ENCODE measurements around the gene SOX13. TPM values are rescaled to one million over a fixed set of nuclear protein-coding genes. Genes with fewer than 3 reads are reported as not detected.
"Not testable (repeated sequence)": the region's sequence is repeated elsewhere in the genome, so short reads cannot be mapped to it uniquely, and the experiment has no call there.

SOX13 gene
- total RNA-seq = 31.3 TPM

DNA sequence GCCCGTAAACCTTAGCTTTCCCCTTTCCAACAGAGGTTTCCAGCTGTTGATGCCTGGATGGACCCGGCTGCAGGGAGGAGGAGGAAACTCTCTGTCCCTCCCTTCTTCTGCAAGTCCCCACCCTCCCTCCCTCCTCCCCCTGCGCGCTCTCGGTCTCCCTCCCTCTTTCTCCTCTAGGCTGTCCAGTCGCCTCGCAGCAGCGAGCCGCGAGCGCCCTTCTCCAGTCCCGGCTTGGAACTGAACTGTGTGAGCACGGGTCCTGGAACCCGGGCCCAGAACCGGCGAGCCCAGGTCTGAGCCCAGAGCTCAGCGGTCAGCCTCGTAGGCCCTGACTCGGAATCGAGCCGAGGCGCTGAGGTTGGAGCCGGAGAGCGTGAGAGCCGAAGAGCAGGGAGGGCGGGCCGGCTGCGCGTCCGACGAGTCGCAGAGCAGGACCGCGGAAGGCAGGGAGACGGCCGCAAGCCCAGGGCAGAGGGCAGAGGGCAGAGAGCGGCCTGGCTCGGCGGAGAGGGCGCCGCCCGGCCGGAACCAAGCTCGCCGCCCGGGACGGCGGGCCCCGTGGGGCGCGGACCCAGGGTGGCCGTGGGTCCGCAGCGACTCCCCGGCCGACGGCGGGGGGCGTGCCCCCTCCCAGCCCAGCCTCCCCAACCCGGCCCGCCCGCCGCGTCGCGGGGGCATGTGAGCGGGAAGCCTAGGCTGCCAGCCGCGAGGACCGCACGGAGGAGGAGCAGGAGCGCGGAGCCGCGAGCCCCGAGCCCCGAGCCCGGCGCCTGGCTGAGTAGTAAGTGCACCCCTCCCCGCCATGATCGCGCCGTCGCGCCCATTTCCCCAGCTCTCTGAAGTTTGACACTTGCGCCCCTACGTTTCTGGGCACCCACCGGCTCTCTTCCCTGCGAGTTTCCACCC, at the start of gene SOX13:
Gene SOX13, plus strand, starts transcription at position 185 of the 906 bp plus-strand sequence. CDS start 39,801 bp downstream, outside the sequence.
- peak; percentile 93 for DNase-seq

DNA sequence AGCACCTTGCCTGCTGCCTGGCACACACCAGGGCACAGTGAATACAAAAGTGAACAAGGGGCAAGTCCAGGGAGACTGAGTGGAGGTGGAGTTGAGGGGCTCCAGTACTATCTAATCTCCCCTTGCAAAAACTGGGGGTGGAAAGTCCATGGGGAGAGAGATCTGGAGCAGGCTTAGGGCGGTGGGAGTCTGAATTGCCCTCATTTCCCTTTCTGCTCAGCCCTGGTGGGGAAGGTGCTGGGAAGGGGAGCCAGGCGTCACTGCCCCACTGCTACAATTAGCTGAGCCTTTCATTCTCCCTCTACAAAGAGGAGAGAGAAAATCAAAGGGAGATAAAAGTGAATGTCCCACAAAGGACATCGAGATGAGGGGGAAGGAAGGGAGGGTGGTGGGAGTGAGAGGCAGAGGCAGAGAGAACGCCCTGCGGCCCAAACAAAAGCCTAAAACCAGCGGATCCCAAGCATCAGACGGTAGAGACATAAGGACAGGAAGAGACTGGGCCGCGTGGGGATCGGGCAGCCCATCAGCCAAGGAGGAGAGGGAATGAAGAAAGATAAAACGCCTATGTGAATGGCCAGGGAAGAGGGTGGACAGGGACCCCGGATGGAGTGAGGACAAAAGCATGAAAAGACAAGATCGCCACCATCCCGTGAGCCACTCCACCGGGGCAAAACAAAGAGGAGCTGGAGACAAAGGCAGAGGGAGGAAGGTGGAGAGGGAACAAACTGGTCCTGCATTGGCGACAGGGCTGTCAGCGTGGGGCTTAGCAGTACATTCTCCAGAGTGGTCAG, 46.8 kb upstream of the SOX13 start:
- no peak for DNase-seq

DNA sequence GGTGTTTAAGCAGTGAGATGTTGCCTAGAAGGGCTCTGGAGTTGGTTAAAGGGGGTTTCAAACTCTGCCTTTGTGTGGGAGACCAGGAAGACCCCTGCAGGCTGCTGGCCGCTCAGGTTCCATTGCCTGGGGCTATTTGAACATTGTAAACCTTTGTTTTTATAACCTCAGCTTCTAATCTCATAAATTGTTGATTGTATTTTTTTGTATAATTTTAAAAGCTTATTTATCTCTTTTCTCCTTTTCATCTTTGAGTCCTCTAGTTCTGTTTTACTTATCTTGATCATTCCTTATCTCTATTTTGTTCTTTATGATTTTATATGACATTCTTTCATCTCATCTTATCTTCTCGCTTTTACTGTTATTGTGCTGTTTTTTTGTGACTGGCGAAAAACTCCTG, 45.5 kb upstream of the SOX13 start:
- DNase-seq = no peak

DNA sequence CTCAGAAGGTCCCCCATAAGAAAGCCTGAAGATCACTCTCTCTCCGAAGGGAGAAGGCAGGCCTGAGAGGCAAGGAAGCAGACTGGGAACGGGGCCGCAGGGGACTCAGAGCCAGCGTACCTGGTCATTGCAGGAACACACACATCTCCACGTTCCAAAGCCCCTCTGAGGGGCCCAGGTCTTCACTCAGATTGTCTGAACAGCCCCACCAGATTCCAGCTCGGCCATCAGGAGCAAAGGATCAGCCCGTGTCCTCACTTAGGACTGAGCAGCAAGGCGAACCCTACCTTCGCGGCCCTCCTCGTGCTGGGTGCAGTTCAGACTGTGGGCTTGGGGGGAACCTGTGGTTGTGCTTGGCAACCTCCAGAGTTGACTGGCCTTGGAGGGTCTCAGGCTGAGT, 43.9 kb upstream of the SOX13 start:
- DNase-seq = no peak

DNA sequence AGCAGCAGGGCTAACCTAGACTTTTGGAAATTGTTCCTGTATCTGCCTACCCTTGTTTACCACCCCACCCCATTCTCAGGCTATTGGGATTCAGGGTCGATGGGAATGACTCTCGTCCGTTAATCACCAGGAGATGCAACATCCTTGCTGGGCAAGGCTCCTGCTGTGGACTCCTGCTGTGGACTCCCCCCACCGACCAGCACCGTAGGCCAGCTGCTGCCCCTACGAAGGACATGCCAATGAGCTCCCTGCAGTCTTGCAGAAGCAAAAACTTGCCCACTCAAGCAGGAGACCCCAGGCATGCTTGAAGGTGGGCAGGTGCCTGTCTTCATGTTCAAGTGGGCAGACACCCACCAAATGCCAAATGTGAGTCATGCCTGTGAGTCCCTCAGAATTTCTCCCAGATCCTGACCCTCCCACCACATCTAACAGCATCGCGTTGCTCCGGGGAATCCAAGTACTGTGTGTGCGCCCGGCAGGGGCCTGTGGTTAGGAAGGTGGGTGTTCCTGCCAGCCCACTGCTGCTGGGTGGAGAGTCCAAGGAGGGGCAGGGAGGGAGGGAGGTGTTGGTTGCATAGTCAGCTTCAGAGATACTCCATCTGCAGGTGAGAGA, 41.7 kb upstream of the SOX13 start:
- no peak for DNase-seq

DNA sequence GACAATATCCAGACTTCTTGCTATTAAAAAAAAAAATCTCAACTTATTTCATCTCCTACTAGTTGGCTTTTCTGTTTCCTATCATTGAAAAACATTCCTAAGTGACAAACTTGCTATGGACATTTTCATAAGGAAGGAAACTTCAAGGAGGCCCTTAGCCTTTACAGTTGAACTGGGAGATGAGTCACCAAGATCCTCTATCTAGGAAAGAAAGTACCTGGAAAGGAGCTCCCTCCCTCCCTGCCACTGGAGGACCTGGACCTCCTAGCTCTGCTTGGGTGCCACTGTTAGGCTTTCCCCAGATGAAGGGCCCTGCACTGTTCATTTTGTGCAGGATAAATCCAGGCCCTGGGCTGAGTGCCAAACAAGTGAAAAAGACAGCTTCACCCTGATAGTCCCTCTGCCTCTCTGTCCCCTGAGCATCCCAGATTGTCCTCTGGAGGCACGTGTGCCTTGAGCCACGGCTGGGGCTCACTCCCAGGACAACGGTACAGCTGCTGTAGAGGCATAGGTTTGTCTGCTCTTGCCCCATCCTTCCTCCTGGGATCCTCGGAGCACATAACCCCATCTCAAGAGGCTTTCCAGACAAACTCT, 40.2 kb upstream of the SOX13 start:
- DNase-seq = no peak

DNA sequence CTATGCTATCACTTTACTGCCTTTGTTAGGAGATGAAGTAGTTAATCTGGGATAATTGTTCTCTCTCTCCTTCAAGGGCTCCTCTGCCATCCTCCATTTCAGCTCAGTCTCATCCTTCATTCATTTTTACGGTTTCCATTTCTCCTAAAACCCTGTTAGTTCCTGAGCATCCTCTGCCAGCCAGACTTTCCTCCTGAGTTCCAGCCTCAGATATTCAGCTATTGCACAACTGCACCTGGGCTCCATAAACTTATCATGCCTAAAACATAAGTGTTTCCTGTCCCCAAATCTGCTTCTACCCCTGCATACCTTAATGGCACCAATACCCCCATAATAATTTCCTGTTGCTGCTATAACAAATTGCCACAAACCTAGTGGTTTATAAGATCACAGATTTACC, 39.6 kb upstream of the SOX13 start:
- DNase-seq = no peak

DNA sequence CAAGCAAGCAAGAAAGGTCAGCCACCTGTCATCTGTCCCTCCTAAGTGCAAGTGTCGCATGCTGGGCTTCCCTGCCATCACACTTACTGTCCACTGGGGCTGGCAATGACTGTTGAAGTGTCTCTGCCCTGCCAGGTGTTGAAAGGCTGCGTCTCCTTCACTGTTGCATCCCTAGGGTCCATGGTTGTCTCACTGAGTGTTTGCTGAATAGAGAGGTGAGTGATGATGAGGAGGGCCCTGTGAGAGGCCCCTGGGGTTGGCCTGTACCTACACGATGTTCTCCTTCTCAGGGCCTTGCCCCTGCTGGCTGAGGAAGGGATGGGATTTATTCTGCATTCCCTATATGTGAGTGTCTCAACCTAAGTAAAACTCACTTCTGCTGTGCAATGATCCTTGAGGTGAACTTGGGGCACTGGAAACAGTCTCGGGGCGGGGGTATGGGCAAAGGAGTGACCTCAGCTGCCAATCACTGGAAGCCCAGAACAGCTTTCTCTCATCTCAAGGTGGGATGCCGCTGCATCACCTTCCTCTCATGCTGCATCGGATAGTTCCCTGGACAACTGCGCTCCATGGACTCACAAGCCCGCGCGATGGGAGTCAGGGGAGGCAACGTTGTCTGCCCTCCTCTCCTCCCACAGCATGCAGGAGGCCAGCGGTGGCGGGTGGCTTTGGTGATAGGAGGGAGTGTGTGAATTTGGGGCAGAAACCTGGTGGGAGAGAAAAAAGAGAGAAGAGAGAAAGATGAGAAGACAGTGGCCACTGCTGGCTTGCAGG, 35.8 kb upstream of the SOX13 start:
- no peak for DNase-seq

DNA sequence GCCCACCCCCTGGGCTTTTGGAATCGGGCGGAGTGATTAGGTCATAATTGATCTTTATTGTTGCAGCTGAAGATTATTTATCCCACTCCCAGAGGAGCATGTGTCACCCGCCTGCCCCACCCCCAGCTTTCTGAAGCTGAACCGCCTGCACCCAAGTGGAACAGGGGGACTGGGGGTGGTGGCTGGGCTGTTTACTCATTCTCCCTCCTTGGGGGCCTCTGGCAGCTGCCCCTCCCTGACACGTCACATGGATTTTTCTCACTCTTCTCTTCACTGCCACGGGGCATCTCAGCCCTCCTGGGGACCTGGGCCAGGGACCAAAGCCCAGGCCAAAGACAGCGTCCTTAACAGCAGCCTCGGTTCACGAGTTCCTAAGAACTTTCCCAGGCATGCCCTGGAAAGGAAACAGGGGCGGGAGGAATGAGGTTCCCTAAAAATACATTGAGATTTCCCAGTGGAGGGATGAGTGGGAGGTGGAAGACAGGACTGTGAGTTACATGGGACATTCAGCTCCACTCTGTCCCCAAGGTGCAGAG, 31.6 kb upstream of the SOX13 start:
- no peak for DNase-seq

DNA sequence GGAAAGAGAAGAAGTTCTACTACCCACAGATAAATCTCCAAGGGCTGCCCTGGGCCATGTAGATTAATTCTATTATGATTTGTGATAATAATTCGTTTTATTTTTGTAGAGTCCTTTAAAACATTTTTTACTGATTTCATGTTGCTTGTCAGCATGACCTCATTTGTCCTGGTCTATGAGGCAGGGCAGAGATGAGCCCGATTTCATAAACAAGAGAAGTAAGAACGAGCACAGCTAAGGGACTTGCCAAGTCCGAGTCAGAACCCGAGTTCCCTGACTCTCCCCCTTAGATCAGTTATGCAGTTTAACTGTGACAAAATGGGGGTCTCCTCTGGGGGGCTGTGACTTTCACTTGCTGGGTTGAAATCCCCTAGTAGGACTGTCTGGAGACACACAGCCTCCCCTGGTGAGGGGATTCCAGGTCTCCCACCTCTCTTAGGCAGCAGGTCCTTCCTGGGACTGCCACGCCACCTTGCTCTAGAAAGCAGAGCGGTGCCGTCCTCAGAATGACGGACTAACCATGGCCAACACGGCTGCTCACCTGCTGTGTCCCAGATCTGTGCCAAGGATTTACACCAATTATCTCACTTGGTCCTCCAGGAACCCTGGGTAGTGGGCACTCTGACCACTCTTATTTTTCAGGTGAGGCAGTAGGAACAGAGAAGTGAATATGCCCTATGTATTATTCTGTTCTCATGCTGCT, 31.0 kb upstream of the SOX13 start:
- no peak for DNase-seq

DNA sequence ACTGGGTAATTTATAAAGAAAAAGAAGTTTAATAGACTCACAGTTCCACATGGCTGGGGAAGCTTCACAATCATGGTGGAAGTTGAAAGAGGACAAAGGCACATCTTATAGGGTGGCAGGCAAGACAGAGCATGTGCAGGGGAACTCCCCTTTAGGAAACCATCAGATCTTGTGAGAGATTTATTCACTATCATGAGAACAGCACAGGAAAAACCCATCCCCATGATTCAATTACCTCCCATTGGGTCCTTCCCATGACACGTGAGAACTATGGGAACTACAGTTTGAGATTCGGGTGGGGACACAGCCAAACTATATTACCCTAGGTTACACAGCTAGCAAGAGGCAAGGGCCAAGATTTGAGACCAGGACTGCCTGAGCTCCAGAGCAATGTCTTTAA, 30.4 kb upstream of the SOX13 start:
- DNase-seq = no peak

DNA sequence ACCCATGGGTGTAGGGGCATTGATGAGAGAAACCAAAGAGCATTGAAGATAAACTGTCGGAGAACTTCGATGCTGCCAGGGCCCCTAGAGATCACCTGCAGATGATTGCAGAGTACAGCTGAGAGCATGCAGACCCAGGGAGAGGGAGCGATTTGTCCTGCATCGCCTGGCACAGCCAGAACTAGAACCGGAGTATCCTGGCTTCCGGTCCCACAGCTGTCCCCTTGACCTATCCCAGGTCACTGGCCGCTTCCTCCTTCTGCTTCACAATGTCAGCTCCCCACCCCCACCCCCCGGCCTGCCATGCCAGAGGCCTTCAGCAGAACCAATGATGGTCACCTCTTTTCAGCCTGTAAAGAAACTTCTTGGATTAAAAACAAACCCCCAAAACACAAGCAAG, 29.2 kb upstream of the SOX13 start:
- DNase-seq = no peak

DNA sequence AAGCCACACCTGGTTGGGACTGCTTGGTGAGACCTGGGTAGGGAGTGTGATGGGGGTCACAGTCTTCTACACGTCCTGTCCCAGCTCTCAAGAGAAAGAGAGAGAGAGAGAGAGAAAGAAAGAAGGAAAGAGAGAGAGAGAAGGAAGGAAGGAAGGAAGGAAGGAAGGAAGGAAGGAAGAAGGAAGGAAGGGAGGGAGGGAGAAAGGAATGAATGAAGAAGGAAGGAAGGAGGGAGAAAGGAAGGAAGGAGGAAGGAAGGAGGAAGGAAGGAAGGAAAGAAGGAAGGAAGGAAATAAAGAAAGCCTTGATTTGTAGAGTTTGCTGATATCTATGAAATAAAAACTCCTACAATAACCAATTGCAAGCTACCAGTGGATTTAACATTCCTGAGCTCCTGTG, 28.5 kb upstream of the SOX13 start:
- DNase-seq = no peak

DNA sequence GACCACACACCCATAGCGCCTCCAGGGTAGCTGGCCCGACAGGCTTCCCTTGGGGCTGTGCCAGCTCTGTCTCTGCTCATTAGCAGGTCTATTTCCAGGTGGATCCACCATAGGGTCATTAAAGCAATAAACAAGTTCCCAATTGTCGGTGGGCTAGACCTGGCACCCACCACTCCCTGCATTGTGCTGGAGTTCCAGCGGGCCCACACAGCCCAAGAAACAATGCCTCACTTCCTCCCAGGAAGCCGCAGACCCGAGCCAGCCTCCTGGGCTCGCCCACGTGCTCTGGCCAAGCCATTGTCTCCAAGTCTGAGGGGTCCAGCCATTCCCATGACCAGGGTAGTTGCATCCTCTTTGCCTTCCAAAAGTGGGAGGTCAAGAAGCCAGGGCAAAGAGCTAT, 27.5 kb upstream of the SOX13 start:
- DNase-seq = no peak

DNA sequence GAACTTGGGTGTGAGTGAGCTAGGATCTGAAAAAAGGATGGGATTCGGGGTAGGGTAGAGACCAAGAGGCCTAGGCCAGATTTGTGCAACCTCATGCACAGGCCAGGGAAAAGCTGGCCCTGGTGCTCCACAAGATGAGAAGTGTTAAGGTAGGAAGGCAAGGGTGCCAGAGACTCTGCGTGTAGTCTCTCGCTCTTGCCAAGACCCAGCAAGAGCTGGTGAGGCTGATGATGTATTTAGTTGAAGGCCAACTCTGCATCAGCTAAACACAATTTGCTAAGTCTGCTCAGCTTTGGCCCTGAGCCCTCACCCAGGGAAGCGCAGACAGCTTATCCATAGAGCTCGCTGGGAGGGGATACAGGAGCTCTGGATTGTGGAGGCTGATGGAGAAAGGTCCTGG, 26.6 kb upstream of the SOX13 start:
- DNase-seq = no peak

DNA sequence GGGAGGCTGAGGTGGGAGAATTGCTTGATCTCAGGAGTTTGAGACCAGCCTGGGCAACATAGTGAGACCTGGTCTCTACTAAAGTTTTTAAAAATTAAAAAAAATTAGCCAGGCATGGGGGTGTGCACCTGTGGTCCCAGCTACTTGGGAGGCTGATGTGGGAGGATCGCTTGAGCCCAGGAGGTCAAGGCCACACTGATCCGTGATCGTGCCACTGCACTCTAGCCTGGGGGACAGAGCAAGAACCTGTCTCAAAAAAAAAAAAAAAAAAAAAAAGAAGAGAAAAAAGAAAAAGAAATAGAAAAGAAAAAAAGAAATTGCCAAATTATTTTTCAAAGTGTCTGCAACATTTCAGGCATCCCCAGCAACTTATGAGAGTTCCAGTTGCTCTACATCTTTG, 24.1 kb upstream of the SOX13 start:
- not testable (repeated sequence) for DNase-seq

DNA sequence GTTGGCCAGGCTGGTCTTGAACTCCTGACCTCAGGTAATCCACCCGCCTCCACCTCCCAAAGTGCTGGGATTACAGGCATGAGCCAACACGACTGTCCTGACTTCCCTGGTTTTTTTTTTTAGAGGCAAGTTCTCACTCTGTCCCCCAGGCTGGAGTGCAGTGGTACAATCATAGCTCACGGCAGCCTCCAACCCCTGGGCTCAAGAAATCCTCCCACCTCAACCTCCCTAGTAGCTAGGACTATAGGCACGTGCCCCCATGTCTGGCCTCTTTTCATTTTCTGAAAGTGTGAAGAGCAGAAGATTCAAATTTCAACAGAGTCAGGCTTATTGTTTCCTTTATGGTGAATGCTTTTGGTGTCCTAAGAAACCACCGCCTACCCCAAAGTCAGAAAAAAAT, 21.7 kb upstream of the SOX13 start:
- DNase-seq = no peak

DNA sequence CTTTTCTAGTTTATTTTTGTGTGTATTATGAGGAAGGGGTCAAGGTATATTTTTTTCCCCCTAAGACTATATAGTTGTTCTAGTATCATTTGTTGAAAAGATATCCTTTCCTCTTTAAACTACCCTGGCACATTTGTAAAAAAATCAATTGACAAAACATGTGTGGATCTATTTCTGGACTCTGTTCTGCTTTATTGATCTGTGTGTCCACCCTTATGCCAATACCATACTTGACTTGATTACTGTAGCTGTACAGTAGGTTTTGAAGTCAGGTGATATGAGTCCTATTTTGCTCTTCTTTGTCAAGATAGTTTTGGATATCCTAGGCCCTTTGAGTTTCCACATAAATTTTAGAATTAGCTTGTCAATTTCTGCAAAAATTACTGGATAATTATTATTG, 21.2 kb upstream of the SOX13 start:
- no peak for DNase-seq

DNA sequence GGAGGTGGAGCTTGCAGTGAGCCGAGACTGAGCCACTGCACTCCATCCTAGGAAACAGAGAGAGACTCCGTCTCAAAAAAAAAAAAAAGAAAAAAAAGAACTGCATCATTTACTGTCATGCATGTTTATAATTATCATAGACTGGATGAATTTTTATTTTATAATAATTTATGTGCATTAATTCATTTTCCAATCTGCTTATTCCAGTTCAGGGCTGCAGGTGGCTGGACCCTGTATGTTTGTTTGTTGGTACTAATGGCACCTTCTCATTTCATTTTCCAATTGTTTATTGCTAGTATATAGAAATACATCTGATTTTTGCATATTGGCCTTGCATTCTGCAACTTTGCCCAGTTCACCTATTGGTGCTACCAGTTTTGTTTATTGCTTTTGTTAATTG, 19.0 kb upstream of the SOX13 start:
- DNase-seq = no peak

DNA sequence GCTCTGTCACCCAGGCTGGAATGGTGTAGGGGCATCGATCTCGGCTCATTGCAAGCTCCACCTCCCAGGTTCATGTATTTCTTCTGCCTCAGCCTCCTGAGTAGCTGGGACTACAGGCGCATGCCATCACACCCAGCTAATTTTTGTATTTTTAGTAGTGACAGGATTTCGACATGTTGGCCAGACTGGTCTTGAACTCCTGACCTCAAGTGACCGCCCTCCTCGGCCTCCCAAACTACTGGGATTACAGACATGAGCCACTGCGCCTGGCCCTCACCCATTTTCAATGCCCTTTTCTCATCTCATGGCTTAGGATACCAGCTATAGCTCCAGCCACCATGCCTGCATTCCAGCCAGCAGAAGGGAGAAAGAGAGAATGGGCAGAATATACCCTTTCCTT, 12.9 kb upstream of the SOX13 start:
- no peak for DNase-seq

DNA sequence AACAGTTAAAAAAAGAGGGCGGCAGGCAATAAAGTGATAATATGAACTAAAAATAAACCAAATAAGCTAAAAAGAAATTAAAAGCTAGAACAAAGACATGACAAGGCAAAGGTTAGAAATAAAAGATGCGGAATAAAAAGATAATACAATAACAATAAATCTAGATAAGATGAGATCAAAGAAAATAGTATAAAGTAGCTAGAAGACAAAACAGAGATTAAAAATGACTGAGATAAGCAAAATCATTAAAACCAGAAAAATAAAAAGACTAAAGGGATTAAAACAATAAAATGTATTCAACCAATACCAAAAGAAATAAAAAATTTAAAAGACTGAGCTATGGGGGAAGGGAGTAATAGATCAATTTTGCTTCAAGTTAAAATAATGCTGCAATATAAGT, 10.8 kb upstream of the SOX13 start:
- no peak for DNase-seq
